Osteoblast (primary cell): ENCODE results near the gene PTPRE. TPM values are rescaled to one million over a fixed set of nuclear protein-coding genes. Genes with fewer than 3 reads are reported as not detected.

ENCODE experiments used
- DNase-seq: peaks from one replicate; pipeline ENCODE4 v3.0.0; 2011; ENCODE audit warnings: low spot score, mixed read lengths; ENCODE audit not compliant: insufficient read length; ENCODE audit errors: missing footprints
- H2AFZ ChIP-seq: 2 replicates; pipeline ENCODE4 v1.6.0; 2011; ENCODE audit warnings: mild to moderate bottlenecking, low read length
- H3K27ac ChIP-seq: 2 replicates; pipeline ENCODE4 v1.5.1; 2011; ENCODE audit warnings: mild to moderate bottlenecking, low read depth, low read length, moderate library complexity
- H3K27me3 ChIP-seq: 2 replicates; pipeline ENCODE4 v1.6.0; 2012; ENCODE audit warnings: mild to moderate bottlenecking, control low read depth, inconsistent platforms, low read length, moderate library complexity; ENCODE audit not compliant: insufficient read depth
- H3K36me3 ChIP-seq: 2 replicates; pipeline ENCODE4 v1.5.1; 2011; ENCODE audit warnings: mild to moderate bottlenecking, low read length, control low read depth, moderate library complexity; ENCODE audit not compliant: insufficient read depth
- H3K4me1 ChIP-seq: 2 replicates; pipeline ENCODE4 v1.5.1; 2011; ENCODE audit warnings: mild to moderate bottlenecking, low read length, control low read depth, moderate library complexity; ENCODE audit not compliant: insufficient read depth
- H3K4me2 ChIP-seq: 2 replicates; pipeline ENCODE4 v1.6.0; 2011; ENCODE audit warnings: mild to moderate bottlenecking, low read length; ENCODE audit not compliant: insufficient read depth
- H3K4me3 ChIP-seq: fragments of 200-600 bp; sonication (generic); 3 replicates; pipeline ENCODE4 v1.5.1; 2012; ENCODE audit warnings: mild to moderate bottlenecking, low read length, inconsistent platforms; ENCODE audit not compliant: insufficient read depth
- H3K79me2 ChIP-seq: 2 replicates; pipeline ENCODE4 v1.6.0; 2012; ENCODE audit warnings: mild to moderate bottlenecking, low read length, control low read depth, inconsistent platforms; ENCODE audit not compliant: insufficient read depth
- H3K9me3 ChIP-seq: 2 replicates; pipeline ENCODE4 v1.5.1; 2011; ENCODE audit warnings: low read depth, low read length, control low read depth
- H4K20me1 ChIP-seq: 2 replicates; pipeline ENCODE4 v1.6.0; 2012; ENCODE audit warnings: mild to moderate bottlenecking, low read length, control low read depth; ENCODE audit not compliant: insufficient read depth
- CTCF ChIP-seq: IDR thresholded peaks from 2 replicates; pipeline ENCODE4 v1.5.1; 2011; ENCODE audit warnings: mild to moderate bottlenecking, low read depth, low read length, moderate library complexity; ENCODE audit errors: extremely low read depth
- total RNA-seq: library from RNA; depleted of rRNA; stranded (reverse); fragments of >200 nt; gene quantifications from 2 replicates; pipeline ENCODE4 v1.2.3, GENCODE V29; 2012

Gene PTPRE
- total RNA-seq, 1 donor = 9.0 TPM

DNA sequence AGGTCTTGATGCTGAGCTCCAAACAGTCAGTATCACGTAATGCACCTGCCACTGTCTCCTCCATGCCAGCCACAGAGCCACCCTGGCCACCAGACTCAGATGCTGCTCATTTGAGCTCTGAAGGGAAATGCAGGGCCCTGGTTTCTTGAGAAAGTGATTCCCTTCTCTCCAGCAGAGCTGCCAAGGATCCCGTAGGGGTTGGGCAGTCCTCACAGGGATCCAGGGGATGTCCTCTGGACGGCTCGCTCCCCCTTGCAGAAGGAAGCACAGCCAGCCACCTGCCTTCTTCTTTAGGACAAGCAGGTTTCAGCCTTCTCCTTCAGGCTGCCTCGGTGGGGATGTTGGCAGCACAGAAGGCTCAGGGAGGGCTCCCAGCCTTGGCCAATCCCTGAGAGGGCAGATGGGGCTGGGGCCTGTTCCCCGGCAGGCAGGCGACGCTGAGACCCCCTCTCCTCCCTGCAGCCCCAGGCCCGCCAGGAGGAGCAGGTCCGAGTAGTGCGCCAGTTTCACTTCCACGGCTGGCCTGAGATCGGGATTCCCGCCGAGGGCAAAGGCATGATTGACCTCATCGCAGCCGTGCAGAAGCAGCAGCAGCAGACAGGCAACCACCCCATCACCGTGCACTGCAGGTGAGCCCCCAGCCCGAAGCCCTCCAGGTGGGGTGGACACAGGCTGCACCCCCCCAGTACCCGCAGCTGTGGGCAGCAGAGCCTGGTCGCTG is 170.4 kb downstream of the PTPRE start:
- H4K20me1 ChIP-seq = no peaks in the 10 kb centered on the region
- no peak for DNase-seq
- H3K36me3 ChIP-seq = peaks cover 8% of the 10 kb centered on the region
- H3K79me2 ChIP-seq = no peaks in the 10 kb centered on the region
- H3K4me1 ChIP-seq = no peaks in the 10 kb centered on the region
- H3K9me3 ChIP-seq = no peaks in the 10 kb centered on the region
- no peaks in the 10 kb centered on the region for H3K27me3 ChIP-seq
- H3K27ac ChIP-seq = no peak overlapping the region
- no peak overlapping the region for H3K4me2 ChIP-seq
- H2AFZ ChIP-seq = no peak overlapping the region
- H3K4me3 ChIP-seq = no peak overlapping the region
- TF ChIP-seq CTCF = no peak

- TF ChIP-seq CTCF = peak; percentile 82
These were observed 171.4 kb downstream of the PTPRE start for GRCh38 chr10:128078136-128078969.

GRCh38 chr10:128080231-128080630 is 173.3 kb downstream of the PTPRE start:
- H2AFZ ChIP-seq = no peak overlapping the region
- H3K27ac ChIP-seq = no peak overlapping the region
- H4K20me1 ChIP-seq = no peaks in the 10 kb centered on the region
- no peaks in the 10 kb centered on the region for H3K4me1 ChIP-seq
- no peaks in the 10 kb centered on the region for H3K9me3 ChIP-seq
- no peak for TF ChIP-seq CTCF
- peaks cover 15% of the 10 kb centered on the region for H3K36me3 ChIP-seq
- no peak for DNase-seq
- H3K79me2 ChIP-seq = no peaks in the 10 kb centered on the region
- H3K27me3 ChIP-seq = no peaks in the 10 kb centered on the region
- H3K4me2 ChIP-seq = no peak overlapping the region
- no peak overlapping the region for H3K4me3 ChIP-seq

More at GRCh38 chr10:128078136-128078969, 171.4 kb downstream of the PTPRE start:
- Histone ChIP-seq H4K20me1 (no peaks in the 10 kb centered on the region), H3K4me3 (no peak overlapping the region), H3K4me2 (no peak overlapping the region), H3K36me3 (peaks cover 12% of the 10 kb centered on the region), H3K79me2 (no peaks in the 10 kb centered on the region), H3K27ac (no peak overlapping the region), H3K4me1 (no peaks in the 10 kb centered on the region), H3K27me3 (no peaks in the 10 kb centered on the region), H3K9me3 (no peaks in the 10 kb centered on the region), H2AFZ (no peak overlapping the region)
- no peak for DNase-seq

DNA sequence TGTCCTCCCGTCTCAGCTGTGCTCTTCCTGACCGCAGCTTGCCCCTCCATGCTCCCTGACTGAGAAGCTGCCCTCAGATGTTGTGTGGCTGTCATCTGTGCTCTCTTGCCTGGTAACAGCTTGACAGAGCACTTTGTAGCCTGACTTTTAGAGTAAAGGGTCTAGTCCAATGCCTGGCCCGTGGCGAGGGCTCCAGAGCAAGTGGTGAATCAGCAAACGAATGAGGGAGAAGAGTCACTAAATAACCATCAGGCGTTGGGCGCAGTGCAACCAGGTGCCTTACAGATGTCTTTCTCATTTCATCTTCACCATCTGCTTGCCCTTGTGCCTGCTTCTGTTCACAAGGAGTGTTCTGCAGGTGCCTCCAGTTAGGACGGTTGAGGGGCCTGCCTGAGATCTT is 173.7 kb downstream of the PTPRE start:
- Histone ChIP-seq H3K4me3 (no peak overlapping the region), H3K27ac (no peak overlapping the region), H3K27me3 (no peaks in the 10 kb centered on the region), H3K4me2 (no peak overlapping the region), H3K79me2 (no peaks in the 10 kb centered on the region), H3K9me3 (no peaks in the 10 kb centered on the region), H4K20me1 (no peaks in the 10 kb centered on the region), H3K4me1 (no peaks in the 10 kb centered on the region), H3K36me3 (peaks cover 15% of the 10 kb centered on the region), H2AFZ (no peak overlapping the region)
- TF ChIP-seq CTCF = no peak
- no peak for DNase-seq
